ENCODE results near the gene ITIH3. TPM values are rescaled to one million over a fixed set of nuclear protein-coding genes. Genes with fewer than 3 reads are reported as not detected.

ITIH3 gene
- total RNA-seq, 1 donor from 2014 or later = 0.59 TPM

GRCh38 chr3:52789746-52790040 lies 4.9 kb upstream of the ITIH3 start:
- Mint-ChIP-seq H3K4me1 (ENCODE audit: unreplicated experiment) (peaks cover 8% of the 10 kb centered on the region), H3K27ac (ENCODE audit: unreplicated experiment) (no peak overlapping the region), H3K4me3 (ENCODE audit: unreplicated experiment) (no peak overlapping the region)

DNA sequence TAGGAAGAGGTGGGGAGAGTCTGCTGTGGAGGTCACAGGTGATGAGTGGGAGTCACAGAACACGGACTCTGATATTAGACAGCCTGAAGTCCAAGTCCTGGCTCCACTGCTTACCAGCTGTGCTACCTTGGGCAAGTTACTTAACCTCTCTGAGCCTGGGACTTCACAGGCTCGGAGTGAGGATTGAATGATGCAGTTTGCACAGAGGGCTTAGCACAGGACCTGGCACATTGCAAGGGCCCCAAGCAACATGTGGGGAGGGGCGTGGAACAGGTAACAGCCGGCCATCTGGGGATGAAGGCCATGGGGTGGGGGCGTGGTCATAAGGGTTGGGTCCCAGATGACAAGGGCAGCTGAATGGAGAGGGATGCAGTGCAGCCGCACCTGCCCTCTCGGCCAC lies 4.3 kb upstream of the ITIH3 start:
- H3K36me3 Mint-ChIP-seq (ENCODE audit: unreplicated experiment) = no peaks in the 10 kb centered on the region
- TF ChIP-seq, protein P1, sequence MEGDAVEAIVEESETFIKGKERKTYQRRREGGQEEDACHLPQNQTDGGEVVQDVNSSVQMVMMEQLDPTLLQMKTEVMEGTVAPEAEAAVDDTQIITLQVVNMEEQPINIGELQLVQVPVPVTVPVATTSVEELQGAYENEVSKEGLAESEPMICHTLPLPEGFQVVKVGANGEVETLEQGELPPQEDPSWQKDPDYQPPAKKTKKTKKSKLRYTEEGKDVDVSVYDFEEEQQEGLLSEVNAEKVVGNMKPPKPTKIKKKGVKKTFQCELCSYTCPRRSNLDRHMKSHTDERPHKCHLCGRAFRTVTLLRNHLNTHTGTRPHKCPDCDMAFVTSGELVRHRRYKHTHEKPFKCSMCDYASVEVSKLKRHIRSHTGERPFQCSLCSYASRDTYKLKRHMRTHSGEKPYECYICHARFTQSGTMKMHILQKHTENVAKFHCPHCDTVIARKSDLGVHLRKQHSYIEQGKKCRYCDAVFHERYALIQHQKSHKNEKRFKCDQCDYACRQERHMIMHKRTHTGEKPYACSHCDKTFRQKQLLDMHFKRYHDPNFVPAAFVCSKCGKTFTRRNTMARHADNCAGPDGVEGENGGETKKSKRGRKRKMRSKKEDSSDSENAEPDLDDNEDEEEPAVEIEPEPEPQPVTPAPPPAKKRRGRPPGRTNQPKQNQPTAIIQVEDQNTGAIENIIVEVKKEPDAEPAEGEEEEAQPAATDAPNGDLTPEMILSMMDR (IDR thresholded peaks at IDR 0.05) = no peak
- no peak overlapping the region for H3K4me3 Mint-ChIP-seq (ENCODE audit: unreplicated experiment)
- no peaks in the 10 kb centered on the region for H3K9me3 Mint-ChIP-seq (ENCODE audit: unreplicated experiment)
- H3K27ac Mint-ChIP-seq (ENCODE audit: unreplicated experiment) = no peak overlapping the region
- peaks cover 10% of the 10 kb centered on the region for H3K4me1 Mint-ChIP-seq (ENCODE audit: unreplicated experiment)
- no peaks in the 10 kb centered on the region for H3K27me3 Mint-ChIP-seq (ENCODE audit: unreplicated experiment)
- no peak for DNase-seq (ENCODE audit: extremely low spot score, unreplicated experiment)

More at GRCh38 chr3:52789746-52790040, 4.9 kb upstream of the ITIH3 start:
- DNase-seq (ENCODE audit: extremely low spot score, unreplicated experiment) = no peak
- Mint-ChIP-seq H3K36me3 (ENCODE audit: unreplicated experiment) (no peaks in the 10 kb centered on the region), H3K9me3 (ENCODE audit: unreplicated experiment) (no peaks in the 10 kb centered on the region), H3K27me3 (ENCODE audit: unreplicated experiment) (no peaks in the 10 kb centered on the region)
- TF ChIP-seq, protein P1 (IDR thresholded peaks at IDR 0.05) = no peak

DNA sequence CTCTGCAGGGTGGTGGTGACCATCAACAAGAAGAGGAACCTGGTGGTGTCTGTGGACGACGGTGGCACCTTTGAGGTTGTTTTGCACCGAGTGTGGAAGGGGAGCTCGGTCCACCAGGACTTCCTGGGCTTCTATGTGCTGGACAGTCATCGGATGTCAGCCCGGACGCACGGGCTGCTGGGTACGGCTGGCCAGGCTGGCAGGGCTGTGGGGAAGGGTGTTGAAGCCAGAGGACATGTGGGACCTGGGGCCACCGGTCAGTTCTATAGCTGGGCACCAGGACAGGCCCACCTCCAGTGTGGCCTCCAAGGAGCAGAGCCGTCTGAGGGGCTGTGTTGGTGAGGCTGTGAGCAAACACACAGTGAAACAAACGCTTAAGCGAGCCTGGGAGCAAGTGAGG lies 3.9 kb upstream of the ITIH3 start:
- peaks cover 10% of the 10 kb centered on the region for H3K4me1 Mint-ChIP-seq (ENCODE audit: unreplicated experiment)
- no peak for DNase-seq (ENCODE audit: extremely low spot score, unreplicated experiment)
- H3K27me3 Mint-ChIP-seq (ENCODE audit: unreplicated experiment) = no peaks in the 10 kb centered on the region
- H3K27ac Mint-ChIP-seq (ENCODE audit: unreplicated experiment) = no peak overlapping the region
- H3K36me3 Mint-ChIP-seq (ENCODE audit: unreplicated experiment) = no peaks in the 10 kb centered on the region
- TF ChIP-seq, protein P1 (IDR thresholded peaks at IDR 0.05) = no peak
- no peaks in the 10 kb centered on the region for H3K9me3 Mint-ChIP-seq (ENCODE audit: unreplicated experiment)
- H3K4me3 Mint-ChIP-seq (ENCODE audit: unreplicated experiment) = no peak overlapping the region

- no peak overlapping the region for H3K27ac Mint-ChIP-seq (ENCODE audit: unreplicated experiment)
- H3K4me1 Mint-ChIP-seq (ENCODE audit: unreplicated experiment) = peaks cover 10% of the 10 kb centered on the region
- H3K4me3 Mint-ChIP-seq (ENCODE audit: unreplicated experiment) = no peak overlapping the region
- H3K36me3 Mint-ChIP-seq (ENCODE audit: unreplicated experiment) = no peaks in the 10 kb centered on the region
- H3K27me3 Mint-ChIP-seq (ENCODE audit: unreplicated experiment) = no peaks in the 10 kb centered on the region
- TF ChIP-seq, protein P1 (IDR thresholded peaks at IDR 0.05) = no peak
- DNase-seq (ENCODE audit: extremely low spot score, unreplicated experiment) = no peak
- no peaks in the 10 kb centered on the region for H3K9me3 Mint-ChIP-seq (ENCODE audit: unreplicated experiment)
Observed at GRCh38 chr3:52791366-52791765, 3.2 kb upstream of the ITIH3 start.

DNA sequence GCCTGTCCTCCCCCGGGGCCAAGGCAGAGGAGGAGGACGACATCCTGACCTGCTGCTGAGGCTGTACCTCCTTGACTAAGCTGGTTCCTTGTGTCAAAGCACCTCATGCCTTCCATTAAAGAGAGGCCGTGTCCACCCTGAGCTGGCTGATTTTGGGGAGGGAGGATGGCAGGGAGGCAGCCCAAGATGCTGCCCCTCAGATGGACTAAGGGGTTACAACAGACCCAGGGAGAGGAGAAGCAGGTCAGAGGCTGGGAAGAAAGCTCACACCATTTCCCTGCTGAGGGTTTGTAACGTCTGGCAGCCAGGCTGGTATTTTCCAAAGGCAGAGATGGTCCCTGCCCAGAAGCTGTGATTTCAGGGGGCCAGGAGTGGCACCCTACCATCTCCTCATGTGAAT lies 2.7 kb upstream of the ITIH3 start:
- Mint-ChIP-seq H3K4me1 (ENCODE audit: unreplicated experiment) (peaks cover 10% of the 10 kb centered on the region), H3K27ac (ENCODE audit: unreplicated experiment) (no peak overlapping the region), H3K4me3 (ENCODE audit: unreplicated experiment) (no peak overlapping the region), H3K36me3 (ENCODE audit: unreplicated experiment) (no peaks in the 10 kb centered on the region), H3K9me3 (ENCODE audit: unreplicated experiment) (no peaks in the 10 kb centered on the region), H3K27me3 (ENCODE audit: unreplicated experiment) (no peaks in the 10 kb centered on the region)
- TF ChIP-seq, protein P1 (IDR thresholded peaks at IDR 0.05) = no peak
- no peak for DNase-seq (ENCODE audit: extremely low spot score, unreplicated experiment)

All from osteocyte (in vitro differentiated cells).